NCI-H2081 (cell line): ENCODE data around the gene ZSWIM3.
"Not testable (repeated sequence)": the region's sequence is repeated elsewhere in the genome, so short reads cannot be mapped to it uniquely, and the experiment has no call there.

ENCODE experiments used
- DNase-seq, 2 experiments: peaks; one replicate each; lab custom pipeline; 2025; lab: John Stamatoyannopoulos, UW

Gene ZSWIM3

GRCh38 chr20:45890985-45891983, 33.9 kb downstream of the ZSWIM3 start, which contains the start of the genes CTSA and NEURL2:
Gene CTSA, plus strand, starts transcription at chr20:45891335. Its CDS starts 234 bp downstream, at chr20:45891569.
Gene NEURL2, minus strand, starts transcription at chr20:45891208. Its CDS starts 217 bp downstream, at chr20:45890991.
- peak; percentile 78 to 86 for DNase-seq

GRCh38 chr20:45892049-45892825, 34.8 kb downstream of the ZSWIM3 start:
- no peak for DNase-seq

GRCh38 chr20:45892828-45893500, 35.5 kb downstream of the ZSWIM3 start:
- no peak for DNase-seq

- DNase-seq: no peak
Measured at GRCh38 chr20:45893831-45894230, 36.4 kb downstream of the ZSWIM3 start.

- no peak for DNase-seq
Measured at GRCh38 chr20:45894797-45895196, 37.4 kb downstream of the ZSWIM3 start.

GRCh38 chr20:45896641-45897161, 39.3 kb downstream of the ZSWIM3 start:
- DNase-seq: no peak

- no peak for DNase-seq
Measured at GRCh38 chr20:45897289-45897688, 39.9 kb downstream of the ZSWIM3 start.

GRCh38 chr20:45897692-45898091, 40.3 kb downstream of the ZSWIM3 start:
- DNase-seq: no peak

GRCh38 chr20:45898285-45898684, 40.9 kb downstream of the ZSWIM3 start:
- DNase-seq: no peak

GRCh38 chr20:45899046-45899835, 41.8 kb downstream of the ZSWIM3 start:
- no peak for DNase-seq

- not testable (repeated sequence) for DNase-seq
Measured at GRCh38 chr20:45901332-45901731, 43.9 kb downstream of the ZSWIM3 start.

- no peak for DNase-seq
Measured at GRCh38 chr20:45902199-45902701, 44.8 kb downstream of the ZSWIM3 start.

- DNase-seq: no peak
Measured at GRCh38 chr20:45904583-45905504, 47.4 kb downstream of the ZSWIM3 start.

GRCh38 chr20:45905505-45906079, 48.2 kb downstream of the ZSWIM3 start:
- DNase-seq: no peak

- DNase-seq: no peak
Measured at GRCh38 chr20:45907219-45907948, 50.0 kb downstream of the ZSWIM3 start.

- DNase-seq: no peak
Measured at GRCh38 chr20:45908084-45908483, 50.7 kb downstream of the ZSWIM3 start.

- DNase-seq: no peak
Measured at GRCh38 chr20:45909336-45909808, 52.0 kb downstream of the ZSWIM3 start.
